Keratinocyte (primary cell): ENCODE results near the gene USF3. TPM values are rescaled to one million over a fixed set of nuclear protein-coding genes. Genes with fewer than 3 reads are reported as not detected.
"Not testable (repeated sequence)": the region's sequence is repeated elsewhere in the genome, so short reads cannot be mapped to it uniquely, and the experiment has no call there.

ENCODE experiments used
- DNase-seq: peaks from one replicate; pipeline ENCODE4 v3.0.0-alpha.2; 2011; ENCODE audit warnings: low read depth, missing footprints, low spot score
- FAIRE-seq: peaks from 2 replicates; lab custom pipeline; 2011; peaks lifted over from hg19 to GRCh38; lab: Jason Lieb, UNC
- H2AFZ ChIP-seq: 2 replicates; pipeline ENCODE4 v1.6.0; 2012; ENCODE audit warnings: low read length, control low read depth, inconsistent platforms; ENCODE audit not compliant: control insufficient read depth
- H3K27ac ChIP-seq: 2 replicates; pipeline ENCODE4 v1.5.1; 2011; ENCODE audit warnings: low read length; ENCODE audit not compliant: control insufficient read depth, insufficient read depth
- H3K27me3 ChIP-seq: 3 replicates; pipeline ENCODE4 v1.6.0; 2011; ENCODE audit warnings: low read length; ENCODE audit not compliant: control insufficient read depth, insufficient read depth; ENCODE audit errors: extremely low read depth
- H3K36me3 ChIP-seq, 2 experiments: 2 replicates in 1 of 2; 3 replicates in 1 of 2; pipeline ENCODE4 v1.5.1; 2011; ENCODE audit warnings: low read length in 2 of 2, mild to moderate bottlenecking in 1 of 2; ENCODE audit not compliant: control insufficient read depth in 2 of 2, insufficient read depth in 2 of 2; ENCODE audit errors: extremely low read depth in 1 of 2
- H3K4me1 ChIP-seq: 3 replicates; pipeline ENCODE4 v1.5.1; 2011; ENCODE audit warnings: low read length; ENCODE audit not compliant: control insufficient read depth, insufficient read depth; ENCODE audit errors: extremely low read depth
- H3K4me2 ChIP-seq: 3 replicates; pipeline ENCODE4 v1.6.0; 2011; ENCODE audit warnings: low read depth, low read length; ENCODE audit not compliant: control insufficient read depth, insufficient read depth; ENCODE audit errors: extremely low read depth
- H3K4me3 ChIP-seq, 3 experiments: fragments of 200-600 bp in 1 of 3; sonication (generic) in 1 of 3; 2 replicates in 2 of 3; 3 replicates in 1 of 3; pipeline ENCODE4 v1.5.1; 2011 to 2016; ENCODE audit warnings: low read length in 3 of 3, mild to moderate bottlenecking in 3 of 3, control low read depth in 2 of 3, inconsistent platforms in 1 of 3, low read depth in 1 of 3, mixed read lengths in 1 of 3, mixed run types in 1 of 3, moderate library complexity in 1 of 3; ENCODE audit not compliant: control insufficient read depth in 2 of 3, insufficient read depth in 2 of 3; ENCODE audit errors: extremely low read depth in 1 of 3
- H3K79me2 ChIP-seq: 2 replicates; pipeline ENCODE4 v1.6.0; 2012; ENCODE audit warnings: low read length; ENCODE audit not compliant: control insufficient read depth, insufficient read depth
- H3K9ac ChIP-seq: 3 replicates; pipeline ENCODE4 v1.6.0; 2011; ENCODE audit warnings: low read length; ENCODE audit not compliant: control insufficient read depth, insufficient read depth; ENCODE audit errors: extremely low read depth
- H3K9me1 ChIP-seq: 3 replicates; pipeline ENCODE4 v1.6.0; 2011; ENCODE audit warnings: low read length; ENCODE audit not compliant: control insufficient read depth, insufficient read depth; ENCODE audit errors: extremely low read depth
- H3K9me3 ChIP-seq: 2 replicates; pipeline ENCODE4 v1.5.1; 2012; ENCODE audit warnings: low read depth, low read length; ENCODE audit not compliant: control insufficient read depth
- H4K20me1 ChIP-seq: 3 replicates; pipeline ENCODE4 v1.6.0; 2011; ENCODE audit warnings: low read length; ENCODE audit not compliant: control insufficient read depth, insufficient read depth; ENCODE audit errors: extremely low read depth
- EZH2 ChIP-seq: IDR thresholded peaks from one replicate; pipeline ENCODE4 v1.6.1; 2012; ENCODE audit warnings: inconsistent platforms, mild to moderate bottlenecking, low read length, moderate library complexity
- dilution Hi-C: fragments of 300-500 bp; cut with MboI; formaldehyde crosslinking; loops from one replicate; pipeline ENCODE4 v1.7.0; 2020; ENCODE audit warnings: low sequenced_read_pairs; ENCODE audit not compliant: extremely low pct_ligation_motif_present
- polyA plus RNA-seq, 5 experiments: library from polyadenylated mRNA; depleted of rRNA in 3 of 5; stranded (reverse) in 3 of 5; stranded (forward) in 1 of 5; unstranded in 1 of 5; fragments of >200 nt; gene quantifications; 1 replicate in 1 of 5; 2 replicates in 3 of 5; 3 replicates in 1 of 5; pipeline versions ENCODE4 v1.2.1 to v1.2.3, GENCODE V29; 2011 to 2012; ENCODE audit warnings: missing spikeins in 2 of 5, low read depth in 1 of 5, low replicate concordance in 1 of 5
- TF ChIP-seq, protein P1 (sequence below), 3 experiments: IDR thresholded peaks in 1 of 3; conservative IDR thresholded peaks in 1 of 3; optimal IDR thresholded peaks in 1 of 3; 2 replicates in 2 of 3; 3 replicates in 1 of 3; pipeline versions ENCODE3 to v1.5.1; 2011; ENCODE audit warnings: low read length in 3 of 3, mild to moderate bottlenecking in 3 of 3, moderate library complexity in 2 of 3, control low read depth in 1 of 3, inconsistent platforms in 1 of 3; ENCODE audit not compliant: insufficient read depth in 2 of 3; ENCODE audit errors: extremely low read depth in 1 of 3

The USF3 gene
- polyA plus RNA-seq, 1 donor (not counting 4 experiments of a cell fraction or from before 2014, with no cell fraction given): 8.8 TPM

DNA sequence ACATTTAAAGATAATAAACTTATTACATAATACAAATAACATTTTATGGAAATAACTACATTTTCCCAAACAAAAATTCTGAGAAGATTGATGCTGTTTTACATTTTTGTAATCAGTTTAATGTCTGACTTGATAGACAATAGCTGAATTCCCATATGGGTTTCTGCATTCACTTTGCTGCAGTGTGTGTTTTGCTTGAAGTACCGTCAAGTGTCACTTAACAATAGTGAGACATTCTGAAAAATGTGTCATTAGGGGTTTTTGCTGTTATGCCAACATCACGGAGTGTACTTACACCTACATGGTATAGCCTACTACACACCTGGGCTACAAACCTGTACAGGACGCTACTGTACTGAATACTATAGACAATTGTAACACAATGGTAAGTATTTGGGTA, 57.5 kb downstream of the USF3 start:
- no peaks in the 10 kb centered on the region for H3K9me1 ChIP-seq
- FAIRE-seq: no peak

DNA sequence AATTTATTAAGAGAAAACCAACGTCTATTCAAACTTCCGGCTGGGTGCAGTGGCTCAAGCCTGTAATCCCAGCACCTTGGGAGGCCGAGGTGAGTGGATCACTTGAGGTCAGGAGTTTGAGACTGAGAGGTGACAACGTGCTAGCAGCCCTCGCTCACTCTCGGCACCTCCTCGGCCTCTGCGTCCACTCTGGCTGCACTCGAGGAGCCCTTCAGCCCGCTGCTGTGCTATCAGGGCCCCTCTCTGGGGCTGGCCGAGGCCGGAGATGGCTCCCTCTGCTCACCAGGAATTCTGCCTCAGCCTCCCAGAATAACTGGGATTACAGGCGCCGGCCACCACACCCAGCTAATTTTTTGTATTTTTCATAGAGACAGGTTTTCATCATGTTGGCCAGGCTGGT, 58.7 kb downstream of the USF3 start:
- Histone ChIP-seq H3K79me2 (no peaks in the 10 kb centered on the region), H3K4me1 (no peaks in the 10 kb centered on the region), H4K20me1 (no peaks in the 10 kb centered on the region), H3K9me1 (no peaks in the 10 kb centered on the region), H3K4me3 (no peak overlapping the region), H3K9ac (no peak overlapping the region), H3K27ac (no peak overlapping the region), H3K36me3 (no peaks in the 10 kb centered on the region), H3K27me3 (no peaks in the 10 kb centered on the region), H2AFZ (no peak overlapping the region), H3K4me2 (no peak overlapping the region), H3K9me3 (no peaks in the 10 kb centered on the region)
- TF ChIP-seq, protein P1, sequence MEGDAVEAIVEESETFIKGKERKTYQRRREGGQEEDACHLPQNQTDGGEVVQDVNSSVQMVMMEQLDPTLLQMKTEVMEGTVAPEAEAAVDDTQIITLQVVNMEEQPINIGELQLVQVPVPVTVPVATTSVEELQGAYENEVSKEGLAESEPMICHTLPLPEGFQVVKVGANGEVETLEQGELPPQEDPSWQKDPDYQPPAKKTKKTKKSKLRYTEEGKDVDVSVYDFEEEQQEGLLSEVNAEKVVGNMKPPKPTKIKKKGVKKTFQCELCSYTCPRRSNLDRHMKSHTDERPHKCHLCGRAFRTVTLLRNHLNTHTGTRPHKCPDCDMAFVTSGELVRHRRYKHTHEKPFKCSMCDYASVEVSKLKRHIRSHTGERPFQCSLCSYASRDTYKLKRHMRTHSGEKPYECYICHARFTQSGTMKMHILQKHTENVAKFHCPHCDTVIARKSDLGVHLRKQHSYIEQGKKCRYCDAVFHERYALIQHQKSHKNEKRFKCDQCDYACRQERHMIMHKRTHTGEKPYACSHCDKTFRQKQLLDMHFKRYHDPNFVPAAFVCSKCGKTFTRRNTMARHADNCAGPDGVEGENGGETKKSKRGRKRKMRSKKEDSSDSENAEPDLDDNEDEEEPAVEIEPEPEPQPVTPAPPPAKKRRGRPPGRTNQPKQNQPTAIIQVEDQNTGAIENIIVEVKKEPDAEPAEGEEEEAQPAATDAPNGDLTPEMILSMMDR (optimal IDR thresholded peaks at IDR 0.05 in 1 of 3, IDR thresholded peaks at IDR 0.05 in 1 of 3, conservative IDR thresholded peaks at IDR 0.05 in 1 of 3; ENCODE audit: extremely low read depth in 1 of 3, insufficient read depth in 2 of 3, low read length in 3 of 3): no peak
- no peak for TF ChIP-seq EZH2
- dilution Hi-C loops: no loop called here
- FAIRE-seq (no peak), DNase-seq (no peak)

More for the DNA sequence above, 57.5 kb downstream of the USF3 start:
- H3K36me3 ChIP-seq: no peaks in the 10 kb centered on the region
- TF ChIP-seq, protein P1 (optimal IDR thresholded peaks at IDR 0.05 in 1 of 3, IDR thresholded peaks at IDR 0.05 in 1 of 3, conservative IDR thresholded peaks at IDR 0.05 in 1 of 3; ENCODE audit: extremely low read depth in 1 of 3, insufficient read depth in 2 of 3, low read length in 3 of 3): no peak
- H4K20me1 ChIP-seq: no peaks in the 10 kb centered on the region
- DNase-seq: no peak
- H3K27ac ChIP-seq: no peak overlapping the region
- no peak overlapping the region for H2AFZ ChIP-seq
- no peaks in the 10 kb centered on the region for H3K27me3 ChIP-seq
- H3K4me2 ChIP-seq: no peak overlapping the region
- no peaks in the 10 kb centered on the region for H3K4me1 ChIP-seq
- dilution Hi-C loops: no loop called here
- no peaks in the 10 kb centered on the region for H3K9me3 ChIP-seq
- no peak overlapping the region for H3K9ac ChIP-seq
- no peak overlapping the region for H3K4me3 ChIP-seq
- no peaks in the 10 kb centered on the region for H3K79me2 ChIP-seq

DNA sequence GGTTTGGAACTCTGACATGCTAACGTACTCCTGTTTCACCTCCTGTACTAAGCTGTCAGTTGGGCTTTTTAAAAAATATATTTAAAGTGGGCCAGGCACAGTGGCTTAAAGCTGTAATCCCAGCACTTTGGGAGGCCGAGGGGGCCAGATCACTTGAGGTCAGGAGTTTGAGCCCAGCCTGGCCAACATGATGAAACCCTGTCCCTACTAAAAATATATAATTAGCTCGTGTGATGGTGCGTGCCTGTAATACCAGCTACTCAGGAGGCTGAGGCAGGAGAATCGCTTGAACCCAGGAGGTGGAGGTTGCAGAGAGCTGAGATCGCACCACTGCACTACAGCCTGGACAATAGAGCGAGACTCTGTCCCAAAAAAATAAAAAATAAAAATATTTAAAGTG, 60.4 kb downstream of the USF3 start:
- H4K20me1 ChIP-seq, H3K79me2 ChIP-seq, H3K27me3 ChIP-seq, H3K4me1 ChIP-seq, DNase-seq, H3K36me3 ChIP-seq, H3K4me2 ChIP-seq, FAIRE-seq, H3K9me1 ChIP-seq, H3K4me3 ChIP-seq, dilution Hi-C loops, H2AFZ ChIP-seq, H3K27ac ChIP-seq, H3K9ac ChIP-seq, H3K9me3 ChIP-seq: not testable (repeated sequence)
